NCI-H2107 treated with DMSO at 0.1 percent for 48 hours (cell line): ENCODE data around the gene KLF13.

Source experiments
- DNase-seq: peaks from one replicate; lab custom pipeline; 2025; ENCODE audit not compliant: unreplicated experiment; lab: John Stamatoyannopoulos, UW

KLF13 gene

DNA sequence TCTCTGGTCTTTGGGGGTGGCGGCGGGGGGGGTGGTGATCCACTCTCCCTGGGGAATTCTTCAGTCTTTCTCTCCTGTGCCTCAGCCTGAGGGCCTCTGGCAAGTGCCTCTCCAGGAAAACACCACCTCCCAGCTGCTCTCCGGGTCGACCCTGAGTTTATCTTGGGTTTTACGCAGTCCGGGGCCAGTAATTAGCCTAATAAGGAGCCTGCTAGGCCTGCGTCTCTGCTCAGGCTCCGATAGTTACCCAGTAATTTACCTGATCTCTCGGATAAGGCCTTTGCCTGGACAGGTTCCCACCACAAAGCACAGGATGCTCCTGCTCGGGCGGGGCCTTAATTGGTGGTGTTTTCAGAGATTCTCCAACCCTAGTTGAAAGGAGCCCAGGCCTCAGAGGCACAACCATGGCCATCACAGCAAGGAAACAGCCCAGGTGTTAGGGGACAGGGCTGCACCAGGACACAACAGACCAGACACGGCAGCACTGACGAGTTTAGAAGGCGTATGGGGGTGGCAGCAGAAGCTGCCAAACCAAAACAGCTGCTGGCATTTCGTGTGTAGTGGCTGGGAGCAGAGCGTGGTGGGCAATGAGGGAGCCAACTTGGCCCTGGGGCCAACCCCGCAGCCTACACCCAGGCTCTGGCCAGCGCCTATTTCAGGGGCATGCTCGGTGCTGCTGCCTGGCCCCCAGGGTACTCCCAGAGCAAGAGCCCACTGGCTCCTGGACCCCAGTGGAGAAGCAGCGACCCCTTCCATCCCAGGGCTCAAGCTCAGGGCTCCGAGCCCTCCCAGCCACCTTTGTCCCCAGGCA is 71.4 kb downstream of the KLF13 start:
- DNase-seq: no peak

DNA sequence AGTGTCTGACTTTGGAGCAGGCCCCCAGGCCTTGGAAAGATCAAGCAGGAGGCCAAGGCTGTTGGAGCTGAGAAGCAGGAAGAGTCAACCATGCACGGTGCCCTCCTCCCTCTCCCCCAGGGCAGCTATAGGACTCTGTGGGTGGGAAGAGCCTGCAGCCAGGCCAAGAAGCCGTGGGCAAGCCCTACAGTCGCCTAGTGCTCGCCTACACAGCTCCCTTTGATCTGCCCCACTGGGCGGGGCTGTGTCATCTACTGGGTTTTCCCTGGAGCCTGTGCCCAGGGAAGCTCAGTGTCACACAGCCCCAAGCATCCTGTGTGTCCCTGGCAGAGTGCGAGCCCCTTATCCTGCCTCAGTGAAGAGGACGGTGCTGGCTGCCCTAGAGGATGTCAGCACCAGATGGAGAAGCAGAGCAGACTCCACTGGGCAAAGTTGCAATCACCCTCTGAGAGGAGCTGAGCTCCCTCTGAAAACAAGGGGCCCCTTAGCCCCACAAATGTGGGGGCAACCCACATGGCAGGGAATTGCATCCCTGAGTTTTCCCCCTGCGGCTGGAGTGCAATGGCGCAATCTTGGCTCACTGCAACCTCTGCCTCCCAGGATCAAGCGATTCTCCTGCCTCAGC is 72.2 kb downstream of the KLF13 start:
- no peak for DNase-seq

DNA sequence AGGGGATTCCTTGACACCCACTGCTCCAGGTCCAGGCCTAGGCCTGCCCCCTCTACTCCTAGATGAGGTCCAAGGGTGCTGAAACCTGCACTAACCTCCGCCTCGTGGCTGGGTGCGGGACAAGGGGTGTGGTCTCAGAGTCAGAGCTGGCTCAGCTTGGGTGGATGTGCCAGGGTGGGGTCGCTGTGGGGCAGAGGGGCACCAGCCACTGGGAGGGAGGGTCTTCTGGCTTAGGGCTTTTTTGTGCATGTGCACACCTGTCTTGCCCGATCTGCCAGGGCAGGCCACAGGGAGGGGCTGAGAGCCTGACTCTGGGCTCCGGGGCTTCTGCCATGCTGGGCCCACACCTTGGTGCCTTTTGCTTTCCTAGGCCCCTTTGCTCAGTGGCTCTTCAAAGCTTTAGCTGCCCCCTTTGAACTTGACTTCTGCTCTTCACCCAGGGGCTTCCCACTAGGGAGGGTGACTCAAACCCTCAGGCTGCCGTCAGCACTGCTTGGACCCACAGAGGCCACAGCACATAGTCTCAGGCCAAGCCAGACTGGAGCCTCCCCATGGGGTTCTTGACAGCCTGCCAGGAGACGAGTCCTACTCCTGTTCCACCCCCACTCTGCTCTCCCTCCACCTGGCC is 73.0 kb downstream of the KLF13 start:
- DNase-seq: no peak

DNA sequence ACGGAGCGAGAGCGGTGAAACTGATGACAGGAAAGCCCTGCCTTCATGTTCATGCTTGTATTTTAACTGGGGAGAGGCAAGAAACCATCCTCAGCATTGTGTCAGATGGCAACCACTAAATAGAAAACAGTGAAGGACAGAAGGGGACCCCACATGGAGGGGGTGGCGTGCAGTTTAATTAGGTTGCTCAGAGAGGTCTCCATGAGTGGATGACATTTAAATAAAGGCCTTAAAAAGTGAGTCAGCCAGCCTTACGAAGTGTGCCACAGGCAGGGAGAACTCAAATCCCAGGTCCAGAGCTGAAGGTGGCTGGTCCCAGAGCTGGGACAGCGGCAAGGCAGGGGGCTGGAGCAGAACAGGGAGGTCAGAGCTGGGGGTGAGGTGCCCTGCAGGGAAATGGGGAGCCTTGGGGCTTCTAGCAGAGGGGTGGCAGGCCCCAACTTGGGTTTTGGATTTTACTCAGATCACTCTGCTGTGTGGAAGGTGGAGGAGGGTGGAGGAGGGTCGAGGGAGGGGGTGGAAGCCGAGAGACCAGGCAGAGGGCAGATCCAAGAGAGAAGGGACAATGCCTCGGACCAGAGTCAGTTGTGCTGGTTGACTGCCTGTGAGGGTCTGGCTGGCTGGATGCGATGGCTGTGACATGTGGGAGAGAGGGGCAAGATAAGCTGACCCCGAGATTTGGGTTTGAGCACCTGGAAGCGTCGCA is 73.7 kb downstream of the KLF13 start:
- no peak for DNase-seq

DNA sequence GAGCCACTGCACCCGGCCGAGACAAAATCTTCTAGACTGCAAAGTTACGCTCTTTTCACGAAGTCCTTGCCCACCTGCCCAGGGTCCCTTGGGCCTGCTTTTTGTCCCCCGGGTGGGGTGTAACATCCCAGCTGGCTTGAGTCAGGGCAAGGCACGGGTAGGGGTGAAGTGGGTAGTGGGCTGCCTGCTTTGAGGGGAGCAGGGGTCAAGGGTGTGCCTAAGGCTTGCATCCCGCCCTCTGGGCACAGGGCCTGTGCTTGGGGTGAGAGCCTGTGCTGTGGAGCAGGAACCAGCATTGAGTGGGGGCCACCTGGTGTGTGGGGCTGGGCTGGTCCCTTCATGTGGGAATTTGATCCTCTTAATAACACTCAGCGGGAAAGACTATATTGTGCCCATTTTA is 74.6 kb downstream of the KLF13 start:
- no peak for DNase-seq

DNA sequence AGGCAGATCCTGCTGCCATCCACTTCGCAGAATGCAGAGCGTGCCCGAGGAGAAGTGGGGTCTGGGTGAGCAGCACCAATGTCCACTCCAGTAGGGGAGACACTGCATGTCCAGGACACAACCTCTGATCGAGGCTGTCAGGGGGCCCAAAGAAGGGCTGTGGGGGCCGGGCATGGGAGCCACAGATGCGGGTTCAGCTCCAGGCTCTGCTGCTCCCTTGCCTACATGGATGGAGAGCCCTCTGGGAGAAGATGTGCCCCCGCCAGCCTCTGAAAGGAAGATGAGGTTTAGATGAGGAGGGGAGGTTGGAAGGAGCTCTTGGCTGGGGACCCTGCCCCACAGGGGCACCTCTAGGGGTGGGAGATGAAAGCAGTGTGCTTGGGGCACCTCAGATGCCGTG is 75.4 kb downstream of the KLF13 start:
- no peak for DNase-seq

DNA sequence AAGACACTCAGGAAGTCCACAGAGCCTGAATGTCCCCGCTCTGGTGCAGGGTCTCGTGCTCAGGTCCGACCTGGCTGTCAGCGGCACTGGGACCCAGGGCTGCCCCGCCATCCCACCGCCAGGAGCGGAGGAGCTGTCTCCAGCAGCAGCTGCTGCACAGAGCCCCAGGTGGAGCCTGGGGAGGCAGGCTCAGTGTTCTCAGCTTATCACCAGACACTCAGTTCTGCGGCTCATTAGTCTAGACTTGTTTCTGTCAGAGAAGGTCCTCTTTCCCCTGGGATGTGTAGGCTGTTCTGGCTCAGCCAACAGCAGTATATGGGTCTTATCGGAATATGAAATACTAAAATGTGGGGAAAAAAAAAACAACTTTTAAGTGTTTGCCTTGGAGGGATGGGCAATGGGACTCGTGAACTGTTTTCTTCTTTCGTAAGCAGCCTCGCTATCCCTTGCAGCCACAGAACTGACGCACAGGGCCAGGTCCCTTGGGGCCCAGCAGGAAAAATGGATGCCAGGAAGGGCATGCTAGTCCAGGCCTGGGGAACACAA is 75.9 kb downstream of the KLF13 start:
- DNase-seq: peak; percentile 42

DNA sequence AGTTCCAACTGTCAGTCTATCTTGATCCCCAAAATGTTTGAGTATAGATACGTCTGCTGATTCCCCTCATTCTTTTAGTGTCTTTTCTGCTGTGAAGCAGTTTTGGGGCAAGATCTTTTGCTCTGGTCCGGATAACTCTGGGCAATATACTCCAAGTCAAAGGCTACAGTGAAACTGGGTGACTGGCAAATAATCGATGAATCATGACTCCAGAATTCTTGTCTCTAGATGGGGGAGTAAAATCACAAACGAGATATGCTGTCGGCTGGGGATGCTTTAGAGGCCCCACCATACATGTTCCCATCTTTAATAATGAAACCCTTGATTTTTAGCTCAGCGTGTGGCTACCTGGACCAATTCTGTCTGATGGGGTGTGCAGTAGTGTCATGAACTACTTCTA is 76.5 kb downstream of the KLF13 start:
- no peak for DNase-seq

DNA sequence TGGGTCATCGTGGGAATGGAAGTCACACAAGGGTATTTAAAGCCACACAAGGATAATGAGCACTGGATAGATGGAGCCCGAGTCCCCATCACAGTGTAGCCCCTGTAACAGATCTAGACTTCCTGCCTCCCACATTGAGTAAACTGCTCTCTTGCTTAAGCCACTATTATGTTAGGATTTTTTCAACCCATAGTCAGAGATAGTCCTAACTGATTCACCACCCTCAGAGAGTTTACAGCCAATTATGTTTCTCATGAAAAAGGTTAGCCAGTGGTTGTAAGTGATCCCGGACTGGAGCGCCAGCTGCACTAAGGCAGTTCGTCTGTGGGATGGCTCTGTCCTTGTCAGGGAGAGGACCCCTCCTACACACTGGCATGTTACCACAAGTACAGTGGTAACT is 77.0 kb downstream of the KLF13 start:
- no peak for DNase-seq

DNA sequence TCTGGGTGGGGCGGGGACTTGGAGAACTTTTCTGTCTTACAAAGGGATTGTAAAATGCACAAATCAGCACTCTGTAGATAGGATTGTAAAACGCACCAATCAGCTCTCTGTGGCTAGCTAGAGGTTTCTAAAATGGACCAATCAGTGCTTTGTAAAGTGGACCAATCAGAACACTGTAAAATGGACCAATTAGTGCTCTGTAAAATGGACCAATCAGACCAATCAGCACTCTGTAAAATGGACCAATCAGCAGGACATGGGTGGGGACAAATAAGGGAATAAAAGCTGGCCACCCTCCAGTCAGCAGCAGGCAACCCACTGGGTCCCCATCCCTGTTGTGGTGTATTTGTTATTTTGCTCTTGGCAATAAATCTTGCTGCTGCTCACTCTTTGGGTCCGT is 77.7 kb downstream of the KLF13 start:
- no peak for DNase-seq

DNA sequence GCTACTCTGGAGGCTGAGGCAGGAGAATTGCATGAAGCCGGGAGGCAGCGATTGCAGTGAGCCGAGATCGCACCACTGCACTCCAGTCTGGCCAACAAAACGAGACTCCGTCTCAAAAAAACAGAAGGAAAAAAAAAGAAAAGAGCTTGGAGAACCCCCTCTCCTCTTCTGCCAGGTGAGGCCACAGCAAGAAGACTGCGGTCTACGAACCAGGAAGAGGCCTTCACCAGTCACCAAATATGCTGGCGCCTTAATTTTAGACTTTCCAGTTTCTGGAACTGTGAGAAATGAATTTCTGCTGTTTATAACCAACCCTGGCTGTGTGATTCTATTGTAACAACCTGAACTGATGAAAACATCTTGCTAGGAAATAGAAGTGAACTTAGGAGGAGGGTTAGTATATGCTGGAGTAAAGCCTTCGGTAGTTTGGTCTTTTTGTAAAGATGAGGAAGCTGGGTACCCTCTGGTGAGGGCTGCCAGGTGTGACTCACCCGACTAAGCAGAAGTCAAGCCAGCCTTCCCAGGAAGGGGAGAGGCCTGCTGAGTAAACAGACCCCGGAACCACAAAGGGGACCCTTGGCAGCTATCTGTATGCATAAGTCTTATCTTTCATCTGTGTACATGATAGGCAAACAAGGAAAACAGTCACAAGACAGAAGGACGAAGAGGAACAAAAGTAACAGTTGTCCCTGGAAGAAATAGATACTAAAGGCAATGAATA is 78.7 kb downstream of the KLF13 start:
- no peak for DNase-seq

DNA sequence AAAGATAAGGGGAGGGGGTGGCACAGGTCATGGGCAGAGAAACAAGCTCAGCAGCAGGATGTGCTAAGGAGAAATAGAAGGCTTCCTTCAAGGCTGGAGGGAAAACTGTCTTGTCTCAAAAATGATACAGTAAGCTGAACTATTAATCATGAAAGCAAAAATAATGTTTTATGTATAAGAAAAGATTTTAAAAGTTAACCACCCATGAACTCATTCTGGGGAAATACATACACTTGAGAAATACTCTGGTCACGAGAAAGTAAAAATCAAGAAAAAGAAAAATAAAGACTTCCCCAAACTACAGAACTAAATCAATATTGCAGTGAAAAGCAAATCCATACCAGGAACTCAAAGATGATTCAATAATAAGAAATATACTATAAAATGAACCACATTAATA is 80.7 kb downstream of the KLF13 start:
- DNase-seq: no peak

DNA sequence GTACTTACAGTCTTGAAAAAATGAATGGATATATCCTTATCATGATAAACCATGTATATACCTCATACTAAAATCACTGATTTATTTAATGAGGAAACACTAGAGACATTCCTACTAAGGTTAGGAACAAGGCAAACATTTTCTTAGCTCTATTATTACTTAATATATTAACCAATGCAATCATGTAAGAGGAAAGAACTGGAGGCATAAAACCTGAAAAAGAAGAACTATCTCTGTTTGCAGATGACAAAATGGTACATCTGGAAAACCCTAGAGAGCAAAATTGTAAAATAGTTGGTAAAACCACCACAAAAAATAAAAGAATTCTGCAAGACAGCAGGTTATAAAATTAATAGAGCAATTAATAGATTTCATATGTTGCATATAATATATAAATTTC is 81.2 kb downstream of the KLF13 start:
- DNase-seq: no peak

DNA sequence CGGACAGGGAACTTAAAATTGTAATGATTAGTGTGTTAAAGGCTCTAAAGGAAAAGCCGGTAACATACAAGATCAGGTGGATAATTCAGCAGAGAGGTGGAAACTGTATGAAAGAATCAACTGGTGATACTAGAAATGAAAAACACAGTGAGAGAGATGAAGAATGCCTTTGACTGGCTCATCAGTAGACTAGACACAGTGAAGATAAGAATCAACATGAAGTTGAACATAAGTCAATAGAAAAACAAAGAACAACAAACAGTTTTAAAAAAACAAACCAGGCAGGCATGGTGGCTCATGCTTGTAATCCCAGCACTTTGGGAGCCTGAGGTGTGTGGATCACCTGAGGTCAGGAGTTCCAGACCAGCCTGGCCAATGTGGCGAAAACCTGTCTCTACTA is 82.1 kb downstream of the KLF13 start:
- no peak for DNase-seq

DNA sequence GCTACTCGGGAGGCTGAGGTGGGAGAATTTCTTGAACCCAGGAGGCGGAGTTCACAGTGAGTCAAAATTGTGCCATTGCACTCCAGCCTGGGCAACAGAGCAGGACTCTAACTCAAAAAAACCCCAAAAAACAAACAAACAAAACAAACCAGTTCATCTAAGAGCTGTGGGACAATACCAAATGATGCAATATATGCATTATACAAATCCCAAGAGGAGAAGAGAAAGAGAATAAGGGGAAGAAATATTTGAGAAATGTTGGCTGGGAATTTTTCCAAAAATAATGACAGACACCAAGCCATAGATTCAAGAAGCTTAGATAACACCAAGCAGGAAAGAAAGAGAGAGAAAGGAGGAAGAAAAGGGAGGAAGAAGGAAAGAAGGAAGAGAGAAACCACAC is 82.5 kb downstream of the KLF13 start:
- no peak for DNase-seq

DNA sequence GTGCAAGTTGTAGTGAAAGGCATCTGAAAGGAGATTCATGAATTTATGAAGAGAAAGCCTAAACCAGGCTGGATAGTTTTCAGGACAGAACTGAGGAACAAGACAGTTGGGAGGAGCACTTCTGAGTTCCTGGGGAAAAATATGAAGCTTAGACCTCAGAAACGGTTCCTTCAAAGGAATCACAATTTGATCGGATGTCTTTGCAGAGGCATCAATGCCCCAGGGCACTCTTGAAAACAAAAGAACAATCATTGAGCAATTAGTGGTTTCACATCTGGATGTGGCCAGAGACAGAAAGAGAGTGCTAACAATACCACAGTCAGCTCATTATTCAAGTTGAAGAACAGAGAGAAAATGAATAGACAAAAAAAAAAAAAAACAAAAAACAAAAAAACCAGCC is 86.2 kb downstream of the KLF13 start:
- no peak for DNase-seq

DNA sequence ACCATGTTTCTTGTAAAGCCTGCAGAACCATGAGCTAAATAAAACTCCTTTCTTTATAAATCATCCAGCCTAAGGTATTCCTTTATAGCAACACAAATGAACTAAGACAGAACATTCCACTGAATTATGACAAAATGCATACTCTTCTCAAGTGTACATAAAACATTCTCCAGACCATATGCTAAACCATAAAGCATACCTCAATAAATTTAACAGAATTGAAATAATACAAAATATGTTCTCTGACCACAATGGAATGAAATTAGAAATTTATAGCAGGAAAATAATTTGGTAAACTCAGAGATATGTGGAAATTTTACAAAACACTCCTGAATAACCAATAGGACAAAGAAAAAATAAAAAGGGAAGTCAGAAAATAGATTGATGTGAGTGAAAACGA is 88.6 kb downstream of the KLF13 start:
- no peak for DNase-seq

DNA sequence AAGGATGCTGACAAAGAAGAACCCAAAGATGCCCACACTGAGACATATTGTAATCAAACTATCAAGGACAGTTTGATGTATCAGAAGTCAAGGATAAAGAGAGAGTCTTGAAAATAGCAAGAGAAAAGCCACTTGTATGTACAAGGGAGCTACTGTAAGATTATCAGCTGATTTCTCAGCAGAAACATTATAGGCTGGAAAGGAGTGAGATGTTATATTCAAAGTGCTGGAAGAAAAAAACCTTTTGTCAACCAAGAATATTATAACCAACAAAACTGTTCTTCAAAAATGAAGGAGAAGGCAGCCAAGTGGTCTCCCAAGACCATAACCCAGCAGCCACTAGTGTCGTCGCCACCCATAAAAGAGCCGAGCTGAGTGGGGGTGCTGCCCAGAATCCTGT is 93.2 kb downstream of the KLF13 start:
- DNase-seq: no peak

DNA sequence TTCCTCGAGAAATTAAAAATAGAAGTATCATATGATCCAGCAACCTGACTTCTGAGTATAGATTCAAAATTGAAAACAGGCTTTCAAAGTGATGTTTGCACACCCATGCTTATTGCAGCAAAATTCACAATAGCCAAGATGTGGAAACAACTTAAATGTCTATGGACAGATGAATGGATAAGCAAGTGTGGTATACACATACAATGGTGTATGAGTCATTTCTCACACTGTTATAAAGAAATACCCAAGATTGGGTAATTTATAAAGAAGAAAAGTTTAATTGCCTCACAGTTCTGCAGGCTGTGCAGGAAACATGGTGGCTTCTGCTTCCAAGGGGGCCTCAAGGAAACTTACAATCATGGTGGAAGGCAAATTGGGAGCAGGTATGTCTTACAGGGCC is 100.8 kb downstream of the KLF13 start:
- DNase-seq: no peak
